Stimulated activated CD4-positive, alpha-beta T cell treated with anti-CD3 and anti-CD28 coated beads, Interleukin-1b, Interleukin-23, amount 100 ng/mL, for 4 hours (primary cell): Measurements from ENCODE around the gene MAP3K12.

Source experiments
- DNase-seq, 2 donors: peaks; one replicate each; pipeline ENCODE4 v3.0.0-alpha.2; 2020; ENCODE audit warnings: low read depth in 2 of 2

The MAP3K12 gene

GRCh38 chr12:53510181-53510812, 11.0 kb upstream of the MAP3K12 start:
- no peak for DNase-seq

- DNase-seq: peak; percentile 75 to 80
Observed at GRCh38 chr12:53508534-53509170, 9.4 kb upstream of the MAP3K12 start.

DNA sequence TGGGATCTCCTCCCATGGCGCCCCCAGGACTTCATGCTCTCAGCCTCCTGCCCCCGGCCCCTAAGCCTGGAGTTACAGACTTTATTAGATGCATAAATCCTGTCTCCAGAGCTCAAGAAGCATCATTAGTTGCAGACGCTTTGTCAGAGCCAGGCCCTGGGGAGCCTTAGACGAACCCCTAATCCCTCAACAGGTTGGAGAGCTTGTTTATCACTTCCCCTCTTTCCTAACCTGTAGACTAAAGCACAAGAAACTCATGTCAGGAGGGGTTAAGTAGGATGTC, 8.3 kb upstream of the MAP3K12 start:
- DNase-seq: no peak

- DNase-seq: no peak
Observed at GRCh38 chr12:53506881-53507602, 7.8 kb upstream of the MAP3K12 start, which contains the start of gene NPFF. TSS of gene NPFF (minus strand) at chr12:53507484. CDS start at chr12:53507474, 10 bp downstream.

GRCh38 chr12:53506450-53506785, 7.2 kb upstream of the MAP3K12 start:
- DNase-seq: no peak

- no peak for DNase-seq
Observed at GRCh38 chr12:53505555-53506449, 6.5 kb upstream of the MAP3K12 start.

DNA sequence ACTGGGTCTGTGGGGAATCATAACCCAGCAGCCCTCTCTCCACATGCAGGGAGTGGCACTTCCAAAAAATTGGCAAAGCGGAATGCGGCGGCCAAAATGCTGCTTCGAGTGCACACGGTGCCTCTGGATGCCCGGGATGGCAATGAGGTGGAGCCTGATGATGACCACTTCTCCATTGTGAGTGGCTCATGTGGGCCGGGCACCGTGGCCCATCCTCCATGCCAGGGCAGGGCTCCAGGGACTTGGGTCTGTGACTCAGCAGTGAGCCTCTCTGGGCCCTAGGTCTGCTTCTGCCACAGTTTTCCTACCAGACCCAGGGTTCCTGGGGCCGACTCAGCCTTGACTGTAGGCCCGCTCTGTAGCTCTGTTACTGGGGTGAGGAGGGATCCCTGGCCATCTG, 5.8 kb upstream of the MAP3K12 start:
- no peak for DNase-seq

DNA sequence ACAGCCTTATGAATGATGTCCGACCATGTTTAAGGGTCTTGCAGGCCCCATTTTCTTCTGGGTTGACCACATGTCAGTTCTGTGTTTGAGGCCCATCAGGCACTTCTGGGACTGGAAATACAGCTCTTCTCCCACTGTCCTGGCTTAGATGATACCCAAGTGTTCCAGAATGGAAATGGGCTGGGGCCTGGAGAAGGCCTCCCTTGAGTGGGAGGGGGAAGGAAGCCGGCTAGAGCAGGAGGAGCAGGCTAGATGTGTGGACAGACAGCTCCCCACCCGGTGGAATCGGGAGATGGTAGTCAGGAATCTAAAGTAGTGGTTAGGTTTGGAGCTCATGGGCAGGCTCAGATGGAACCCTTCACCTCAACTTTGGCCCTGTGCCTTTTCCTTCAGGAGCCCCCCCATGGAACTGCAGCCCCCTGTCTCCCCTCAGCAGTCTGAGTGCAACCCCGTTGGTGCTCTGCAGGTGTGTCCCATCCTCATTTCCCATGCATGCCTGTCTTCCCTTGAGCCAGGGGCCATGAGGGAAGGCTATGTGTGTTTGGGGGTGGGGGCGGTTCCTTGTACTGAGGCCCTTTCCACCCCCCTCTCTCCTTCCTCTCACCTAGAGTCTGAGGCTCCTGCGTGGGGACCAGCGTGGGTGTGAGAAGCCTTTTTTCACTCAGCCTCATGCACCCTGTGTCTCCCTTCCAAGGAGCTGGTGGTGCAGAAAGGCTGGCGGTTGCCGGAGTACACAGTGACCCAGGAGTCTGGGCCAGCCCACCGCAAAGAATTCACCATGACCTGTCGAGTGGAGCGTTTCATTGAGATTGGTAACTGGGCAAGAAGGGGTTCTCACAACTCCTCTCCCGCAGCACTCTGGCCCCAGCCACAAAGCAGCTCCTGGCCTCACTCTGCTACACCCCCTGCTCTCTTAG, 5.0 kb upstream of the MAP3K12 start:
- DNase-seq: no peak

- DNase-seq: no peak
Observed at GRCh38 chr12:53502983-53503728, 3.9 kb upstream of the MAP3K12 start.

GRCh38 chr12:53502331-53502730, 3.1 kb upstream of the MAP3K12 start:
- no peak for DNase-seq

GRCh38 chr12:53501615-53502181, 2.4 kb upstream of the MAP3K12 start:
- no peak for DNase-seq

DNA sequence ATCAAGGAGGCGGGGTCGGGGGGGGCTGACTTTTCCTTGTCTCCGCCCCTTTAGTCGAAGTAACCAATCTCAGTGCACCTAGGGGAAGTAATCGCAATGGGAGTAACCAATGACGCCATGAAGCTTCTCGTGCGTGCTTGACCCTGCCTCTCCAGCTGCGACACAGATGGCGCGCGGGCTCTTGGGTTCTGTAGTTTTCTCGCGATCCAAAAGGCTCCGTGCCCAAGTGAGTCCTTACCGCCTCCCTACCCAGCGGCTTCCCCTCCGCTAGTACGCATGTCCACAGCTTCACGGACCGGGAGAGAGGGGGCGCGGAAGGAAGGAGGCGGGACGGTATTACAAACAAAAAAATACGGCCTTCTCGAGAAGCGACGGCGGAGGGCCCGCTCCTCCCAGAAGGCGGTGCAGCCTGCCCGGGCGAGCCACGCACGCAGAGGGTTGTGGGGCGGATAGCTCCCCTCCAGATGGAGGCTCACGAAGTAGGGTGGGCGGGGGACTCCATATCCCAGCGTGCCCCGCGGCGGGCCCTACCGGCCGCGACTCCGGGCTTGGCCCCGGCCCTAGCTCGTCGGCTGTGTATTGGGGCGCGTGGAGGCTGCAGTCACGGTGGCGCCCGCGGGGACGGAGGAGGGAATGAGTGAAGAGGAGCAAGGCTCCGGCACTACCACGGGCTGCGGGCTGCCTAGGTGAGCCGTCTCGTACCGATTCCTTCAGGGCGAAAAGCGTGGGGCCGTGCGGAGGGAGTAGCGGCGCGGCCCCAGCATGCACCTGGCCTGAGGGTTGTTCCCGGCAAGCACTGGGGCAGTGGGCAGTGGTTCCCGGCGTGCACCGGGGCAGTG, 1.7 kb upstream of the MAP3K12 start, which contains the start of gene TARBP2:
Gene TARBP2 (plus strand): TSS at position 508 of the 839 bp plus-strand sequence. CDS start 126 bp downstream, at position 634.
- peak; percentile 95 to 97 for DNase-seq

DNA sequence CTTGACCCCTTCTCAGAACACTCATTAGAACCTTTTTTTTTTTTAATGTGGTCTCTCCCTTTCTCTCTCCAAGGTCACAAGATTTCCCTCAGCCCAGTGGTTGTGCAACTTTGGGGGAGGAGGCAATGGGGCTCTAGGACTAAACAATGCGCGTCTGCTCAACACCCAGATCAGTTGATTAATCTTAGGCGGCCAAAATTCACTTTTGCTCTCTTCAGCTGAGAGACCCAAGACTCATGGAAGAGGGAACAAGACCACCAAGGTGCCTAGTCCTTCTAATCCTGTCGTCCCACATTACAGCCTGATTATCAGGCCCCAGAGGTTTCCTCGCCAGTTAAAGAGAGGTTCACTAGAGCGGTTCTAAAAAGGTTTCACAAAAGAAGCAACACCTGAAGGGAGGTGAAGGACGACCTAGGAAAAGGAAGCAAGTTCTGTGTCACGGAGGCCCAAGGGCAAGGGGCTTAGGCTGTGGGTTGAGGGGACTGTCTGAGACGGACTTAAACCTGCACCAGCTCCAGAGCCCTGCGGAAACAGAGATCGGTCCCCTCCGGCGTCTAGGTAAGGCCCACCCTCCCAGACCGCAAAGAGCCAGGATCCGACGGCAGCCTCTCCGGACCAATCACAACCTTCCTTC, 1.0 kb upstream of the MAP3K12 start:
- no peak for DNase-seq

DNA sequence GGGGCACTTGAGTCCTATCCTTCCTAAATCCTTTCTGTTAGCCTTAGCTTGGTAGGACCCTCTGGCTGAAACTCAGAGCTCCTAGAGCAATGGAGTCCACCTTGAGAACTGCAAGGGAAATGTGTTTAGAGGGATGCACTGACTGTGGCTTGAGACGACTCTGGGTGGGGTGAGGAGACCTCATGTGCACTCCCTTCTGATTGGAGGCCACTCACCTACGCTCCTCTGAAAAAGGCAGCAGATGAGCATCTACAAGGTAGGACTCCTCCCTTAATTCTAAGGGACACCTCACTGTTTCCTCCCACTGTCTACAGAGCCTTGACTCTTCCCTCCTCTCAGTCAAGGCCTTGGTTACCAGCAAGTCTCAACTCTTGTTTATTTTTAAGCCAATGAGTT, 1.0 kb downstream of the MAP3K12 start:
- no peak for DNase-seq

- DNase-seq: no peak
Observed at GRCh38 chr12:53497461-53497860, 1.8 kb downstream of the MAP3K12 start.

DNA sequence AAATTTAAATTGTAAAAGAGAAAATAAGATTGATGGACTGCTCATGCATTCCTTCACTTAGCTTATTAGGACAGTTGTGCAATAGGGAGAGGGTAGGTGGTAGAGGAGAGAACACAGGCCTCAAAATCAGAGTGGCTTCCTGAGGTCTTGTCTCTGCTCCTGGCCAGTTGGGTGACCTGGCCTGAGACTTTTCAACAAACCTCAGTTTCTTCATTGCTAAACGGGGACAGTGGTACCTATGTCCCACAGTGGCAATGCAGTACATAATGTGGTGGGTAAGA, 2.6 kb downstream of the MAP3K12 start:
- DNase-seq: no peak

DNA sequence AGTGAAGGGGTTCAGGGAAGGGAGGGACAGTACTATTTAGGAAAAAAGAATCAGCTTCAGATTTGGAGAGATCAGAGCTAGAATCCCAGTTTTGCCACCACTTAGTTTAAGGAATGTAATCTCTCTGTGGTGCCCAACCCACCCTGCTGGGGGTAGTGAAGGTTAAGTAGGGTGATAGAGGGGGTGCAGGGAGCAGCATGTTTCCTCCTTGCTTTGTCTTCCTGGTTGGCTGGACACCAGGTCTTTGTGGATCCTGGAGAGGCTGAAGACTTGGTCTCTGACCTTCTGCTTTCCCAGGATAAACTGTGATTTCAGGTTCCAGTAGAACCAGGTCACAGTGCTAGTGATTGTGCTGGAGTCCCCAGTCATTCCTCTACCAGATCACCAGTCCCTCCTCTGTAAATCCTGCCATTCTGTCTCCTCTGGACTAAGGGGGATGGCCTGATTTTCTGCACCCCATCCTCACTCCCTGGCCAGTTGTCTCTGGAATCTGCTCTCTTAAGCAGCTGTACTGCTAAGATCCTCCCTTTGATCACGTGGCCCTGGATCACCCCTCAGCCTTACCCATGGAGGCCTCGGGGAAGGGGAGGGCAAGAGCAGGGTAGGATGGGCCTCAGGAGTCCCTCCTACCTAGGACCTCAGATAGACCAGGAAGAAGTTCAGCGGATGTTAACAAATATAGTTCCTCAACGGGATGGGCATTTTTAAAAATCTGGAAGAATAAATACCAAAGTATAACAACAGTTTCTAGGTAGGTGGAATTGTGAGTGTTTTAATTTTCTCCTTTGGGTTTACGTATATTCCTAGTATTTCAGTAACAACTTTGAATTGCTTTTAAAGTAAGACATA, 3.1 kb downstream of the MAP3K12 start:
- no peak for DNase-seq
